Hypothalamus (tissue), 51 donors: ENCODE measurements around the gene MTCL3.
"Not testable (repeated sequence)": the region's sequence is repeated elsewhere in the genome, so short reads cannot be mapped to it uniquely, and the experiment has no call there.

ENCODE experiments used
- DNase-seq, 51 donors: peaks; one replicate each; lab custom pipeline; 2025; lab: John Stamatoyannopoulos, UW

The MTCL3 gene

GRCh38 chr6:127439718-127440117, 79.4 kb downstream of the MTCL3 start:
- no peak for DNase-seq

- no peak for DNase-seq
Observed at GRCh38 chr6:127436578-127437110, 82.5 kb downstream of the MTCL3 start.

GRCh38 chr6:127435626-127436220, 83.4 kb downstream of the MTCL3 start:
- DNase-seq = no peak

- no peak for DNase-seq
Observed at GRCh38 chr6:127434651-127435050, 84.5 kb downstream of the MTCL3 start.

GRCh38 chr6:127428562-127428961, 90.6 kb downstream of the MTCL3 start:
- DNase-seq = not testable (repeated sequence)

- DNase-seq = no peak
Observed at GRCh38 chr6:127423921-127424320, 95.2 kb downstream of the MTCL3 start.
